Effector memory CD8-positive, alpha-beta T cell (primary cell): ENCODE results near the gene ESRRB.

ENCODE experiments used
- ATAC-seq: fragments of 150-1000 bp; cut with Tn5 transposase; replicated peaks from 2 replicates; pipeline ENCODE4 v1.10.0; 2021; ENCODE audit warnings: mild to moderate bottlenecking, moderate library complexity
- DNase-seq, 3 experiments: peaks; one replicate each; pipeline ENCODE4 v3.0.0; 2021
- H3K27ac Mint-ChIP-seq, 2 donors: one replicate each; pipeline ENCODE4 v1.8.0; 2022; ENCODE audit warnings: mild to moderate bottlenecking in 2 of 2, mixed read lengths in 2 of 2, moderate library complexity in 2 of 2
- H3K27me3 Mint-ChIP-seq, 2 donors: one replicate each; pipeline ENCODE4 v1.8.0; 2022; ENCODE audit warnings: mixed read lengths in 2 of 2
- H3K36me3 Mint-ChIP-seq: one replicate; pipeline ENCODE4 v1.8.0; 2022; ENCODE audit warnings: mild to moderate bottlenecking, moderate library complexity, mixed read lengths; ENCODE audit not compliant: insufficient read depth
- H3K4me1 Mint-ChIP-seq, 2 donors: one replicate each; pipeline ENCODE4 v1.8.0; 2022; ENCODE audit warnings: low read depth in 2 of 2, mixed read lengths in 2 of 2
- H3K4me3 Mint-ChIP-seq, 2 donors: one replicate each; pipeline ENCODE4 v1.8.0; 2022; ENCODE audit warnings: mild to moderate bottlenecking in 2 of 2, mixed read lengths in 2 of 2, moderate library complexity in 2 of 2
- H3K9me3 Mint-ChIP-seq, 2 donors: one replicate each; pipeline ENCODE4 v1.8.0; 2022; ENCODE audit warnings: mixed read lengths in 2 of 2

The ESRRB gene

GRCh38 chr14:76541594-76542219 lies 165.8 kb downstream of the ESRRB start:
- H3K9me3 Mint-ChIP-seq: no peaks in the 10 kb centered on the region
- H3K27me3 Mint-ChIP-seq: peaks cover 18 to 26% of the 10 kb centered on the region in 2 donors
- no peaks in the 10 kb centered on the region for H3K4me1 Mint-ChIP-seq
- H3K27ac Mint-ChIP-seq: no peak overlapping the region
- DNase-seq (no peak), ATAC-seq (no peak)
- no peaks in the 10 kb centered on the region for H3K36me3 Mint-ChIP-seq
- H3K4me3 Mint-ChIP-seq: no peak overlapping the region

GRCh38 chr14:76546426-76547221 lies 170.7 kb downstream of the ESRRB start:
- no peaks in the 10 kb centered on the region for H3K9me3 Mint-ChIP-seq
- DNase-seq (no peak), ATAC-seq (no peak)
- H3K27ac Mint-ChIP-seq: no peak overlapping the region
- H3K36me3 Mint-ChIP-seq: no peaks in the 10 kb centered on the region
- H3K4me3 Mint-ChIP-seq: no peak overlapping the region
- peaks cover 8 to 35% of the 10 kb centered on the region in 2 donors for H3K27me3 Mint-ChIP-seq
- H3K4me1 Mint-ChIP-seq: no peaks in the 10 kb centered on the region

GRCh38 chr14:76547831-76548230 lies 171.9 kb downstream of the ESRRB start:
- ATAC-seq (no peak), DNase-seq (no peak)
- Mint-ChIP-seq H3K9me3 (no peaks in the 10 kb centered on the region), H3K27ac (no peak overlapping the region), H3K36me3 (no peaks in the 10 kb centered on the region), H3K4me3 (no peak overlapping the region), H3K27me3 (peaks cover 16 to 44% of the 10 kb centered on the region in 2 donors), H3K4me1 (no peaks in the 10 kb centered on the region)

- Mint-ChIP-seq H3K4me1 (no peaks in the 10 kb centered on the region), H3K27me3 (peaks cover 8 to 31% of the 10 kb centered on the region in 2 donors), H3K4me3 (no peak overlapping the region), H3K9me3 (no peaks in the 10 kb centered on the region), H3K27ac (no peak overlapping the region), H3K36me3 (no peaks in the 10 kb centered on the region)
- ATAC-seq: no peak
- DNase-seq: no peak
These were observed 174.6 kb downstream of the ESRRB start for GRCh38 chr14:76550534-76550933.

- no peak for ATAC-seq
- no peaks in the 10 kb centered on the region for H3K9me3 Mint-ChIP-seq
- DNase-seq: no peak
These were observed 175.2 kb downstream of the ESRRB start for GRCh38 chr14:76551116-76551515.

More at GRCh38 chr14:76551116-76551515, 175.2 kb downstream of the ESRRB start:
- Mint-ChIP-seq H3K27ac (no peak overlapping the region), H3K4me1 (no peaks in the 10 kb centered on the region), H3K36me3 (no peaks in the 10 kb centered on the region), H3K4me3 (no peak overlapping the region), H3K27me3 (peaks cover 8 to 36% of the 10 kb centered on the region in 2 donors)
